H1 (cell line): Measurements from ENCODE around the gene TIMM10. TPM values are rescaled to one million over a fixed set of nuclear protein-coding genes. Genes with fewer than 3 reads are reported as not detected.
A peak's percentile ranks its signal among the peaks of the same experiment; 100 is the strongest.

Experiments used
- CTCF ChIA-PET: fragments of 300-600 bp; sonication (Branson Sonifier 250); formaldehyde crosslinking; loops from one replicate; lab custom pipeline; 2021; ENCODE audit not compliant: partially characterized antibody; lab: Charles Lee
- POLR2A ChIA-PET: fragments of 300-600 bp; sonication (Branson Sonifier 250); formaldehyde crosslinking; loops from one replicate; lab custom pipeline; 2021; ENCODE audit warnings: inconsistent platforms; ENCODE audit not compliant: partially characterized antibody; lab: Charles Lee
- DNase-seq, 2 experiments: peaks; one replicate each; pipeline versions ENCODE4 v3.0.0 to v3.0.0-alpha.2; 2010 to 2022; ENCODE audit warnings: low spot score in 2 of 2, low read depth in 1 of 2, mixed read lengths in 1 of 2
- FAIRE-seq: peaks from 2 replicates; lab custom pipeline; 2011; peaks lifted over from hg19 to GRCh38; lab: Jason Lieb, UNC
- H2AFZ ChIP-seq: 2 replicates; pipeline ENCODE4 v1.8.1; 2012; ENCODE audit warnings: low read length, inconsistent platforms
- H2AK5ac ChIP-seq: 2 replicates; pipeline ENCODE4 v1.6.1; 2013; ENCODE audit warnings: low read depth, low read length
- H2BK120ac ChIP-seq: replicated peaks from 2 replicates; pipeline ENCODE3; 2013; ENCODE audit warnings: low read depth, low read length, inconsistent platforms
- H2BK12ac ChIP-seq: 2 replicates; pipeline ENCODE4 v1.6.1; 2013; ENCODE audit warnings: low read depth, low read length
- H2BK15ac ChIP-seq: 2 replicates; pipeline ENCODE4 v1.6.1; 2013; ENCODE audit warnings: low read length
- H2BK20ac ChIP-seq: 2 replicates; pipeline ENCODE4 v1.6.1; 2013; ENCODE audit warnings: low read length
- H2BK5ac ChIP-seq: 2 replicates; pipeline ENCODE4 v1.6.1; 2013; ENCODE audit warnings: low read depth, low read length
- H3K14ac ChIP-seq: 2 replicates; pipeline ENCODE4 v1.6.1; 2013; ENCODE audit warnings: inconsistent platforms; ENCODE audit not compliant: insufficient read length
- H3K18ac ChIP-seq: 2 replicates; pipeline ENCODE4 v1.6.1; 2013; ENCODE audit warnings: low read length; ENCODE audit errors: extremely low read depth
- H3K23ac ChIP-seq: 2 replicates; pipeline ENCODE4 v1.6.1; 2013; ENCODE audit warnings: inconsistent platforms; ENCODE audit not compliant: insufficient read length
- H3K23me2 ChIP-seq: 2 replicates; pipeline ENCODE4 v1.6.1; 2013; ENCODE audit warnings: low read depth, low read length
- H3K27ac ChIP-seq: 2 replicates; pipeline ENCODE4 v1.6.1; 2011; ENCODE audit warnings: low read depth, low read length, inconsistent platforms
- H3K27me3 ChIP-seq, 4 experiments: replicated peaks in 1 of 4; 1 replicate in 1 of 4; 2 replicates in 3 of 4; pipeline versions ENCODE4 v1.6.1 to v1.8.1; 2011 to 2013; ENCODE audit warnings: low read length in 3 of 4, mild to moderate bottlenecking in 3 of 4, inconsistent platforms in 2 of 4, mixed read lengths in 2 of 4, moderate library complexity in 1 of 4; ENCODE audit not compliant: control insufficient read depth in 3 of 4, insufficient read depth in 3 of 4; ENCODE audit errors: extremely low read depth in 1 of 4
- H3K36me3 ChIP-seq, 4 experiments: 2 replicates each; pipeline versions ENCODE4 v1.6.1 to v1.8.1; 2011 to 2013; ENCODE audit warnings: mild to moderate bottlenecking in 4 of 4, low read length in 3 of 4, moderate library complexity in 2 of 4, control low read depth in 1 of 4, inconsistent platforms in 1 of 4; ENCODE audit not compliant: insufficient read depth in 4 of 4, control insufficient read depth in 2 of 4
- H3K4ac ChIP-seq: replicated peaks from 2 replicates; pipeline ENCODE3; 2013; ENCODE audit warnings: low read length, low read depth, mixed read lengths, inconsistent platforms; ENCODE audit not compliant: insufficient read length
- H3K4me1 ChIP-seq, 4 experiments: replicated peaks in 1 of 4; 1 replicate in 1 of 4; 2 replicates in 3 of 4; pipeline versions ENCODE4 v1.6.1 to v1.8.1; 2011 to 2013; ENCODE audit warnings: low read length in 3 of 4, inconsistent platforms in 2 of 4, mixed read lengths in 1 of 4; ENCODE audit not compliant: insufficient read depth in 4 of 4, control insufficient read depth in 3 of 4
- H3K4me2 ChIP-seq, 2 experiments: 2 replicates each; pipeline versions ENCODE4 v1.6.1 to v1.8.1; 2011 to 2013; ENCODE audit warnings: low read depth in 2 of 2, low read length in 2 of 2, control low read depth in 1 of 2, inconsistent platforms in 1 of 2, mild to moderate bottlenecking in 1 of 2; ENCODE audit not compliant: insufficient read depth in 1 of 2
- H3K4me3 ChIP-seq, 4 experiments: fragments of 200-600, 300-600 bp in 1 of 4; sonication (generic), shearing (Covaris generic), sonication (Bioruptor Twin) in 1 of 4; 2 replicates each; pipeline versions ENCODE4 v1.5.1 to v1.8.1; 2011 to 2016; ENCODE audit warnings: low read length in 4 of 4, low read depth in 3 of 4, control low read depth in 2 of 4, inconsistent platforms in 2 of 4, mild to moderate bottlenecking in 2 of 4, mixed read lengths in 1 of 4, moderate library complexity in 1 of 4; ENCODE audit not compliant: insufficient read depth in 2 of 4; ENCODE audit errors: extremely low read depth in 1 of 4
- H3K56ac ChIP-seq: replicated peaks from 2 replicates; pipeline ENCODE3; 2013; ENCODE audit warnings: low read depth, mild to moderate bottlenecking, mixed read lengths, low read length, inconsistent platforms; ENCODE audit not compliant: insufficient read length
- H3K79me1 ChIP-seq: 2 replicates; pipeline ENCODE4 v1.6.1; 2013; ENCODE audit warnings: low read depth, low read length, control low read depth
- H3K79me2 ChIP-seq, 2 experiments: 2 replicates each; pipeline versions ENCODE4 v1.6.1 to v1.8.1; 2012 to 2013; ENCODE audit warnings: low read length in 2 of 2, mild to moderate bottlenecking in 2 of 2, inconsistent platforms in 1 of 2; ENCODE audit not compliant: insufficient read depth in 2 of 2, control insufficient read depth in 1 of 2
- H3K9ac ChIP-seq, 4 experiments: replicated peaks in 1 of 4; 1 replicate in 1 of 4; 2 replicates in 3 of 4; pipeline versions ENCODE4 v1.6.1 to v1.8.1; 2011 to 2013; ENCODE audit warnings: low read depth in 3 of 4, low read length in 3 of 4, control low read depth in 2 of 4, mild to moderate bottlenecking in 2 of 4, moderate library complexity in 2 of 4, inconsistent platforms in 1 of 4; ENCODE audit errors: extremely low read depth in 1 of 4
- H3K9me3 ChIP-seq, 2 experiments: 2 replicates each; pipeline versions ENCODE4 v1.6.1 to v1.8.1; 2012 to 2013; ENCODE audit warnings: mild to moderate bottlenecking in 2 of 2, moderate library complexity in 2 of 2, control low read depth in 1 of 2, inconsistent platforms in 1 of 2, low read depth in 1 of 2, low read length in 1 of 2, mixed read lengths in 1 of 2; ENCODE audit not compliant: insufficient read depth in 2 of 2
- H4K20me1 ChIP-seq, 2 experiments: replicated peaks in 1 of 2; 2 replicates each; pipeline versions ENCODE3 to v1.8.1; 2011 to 2013; ENCODE audit warnings: inconsistent platforms in 2 of 2, low read length in 2 of 2, mild to moderate bottlenecking in 1 of 2; ENCODE audit not compliant: insufficient read depth in 2 of 2, control insufficient read depth in 1 of 2
- H4K5ac ChIP-seq: 2 replicates; pipeline ENCODE4 v1.6.1; 2013; ENCODE audit warnings: low read length, low read depth, mixed read lengths, inconsistent platforms; ENCODE audit not compliant: insufficient read length
- H4K8ac ChIP-seq: 2 replicates; pipeline ENCODE4 v1.8.0; 2013; ENCODE audit warnings: mild to moderate bottlenecking, moderate library complexity, low read length, inconsistent platforms; ENCODE audit not compliant: insufficient read depth; ENCODE audit errors: extremely low read depth
- H4K91ac ChIP-seq: replicated peaks from 2 replicates; pipeline ENCODE3; 2013; ENCODE audit warnings: low read length, mixed read lengths, inconsistent platforms; ENCODE audit not compliant: insufficient read length
- ASH2L ChIP-seq: fragments of 200-600, 300-600 bp; sonication (generic); IDR thresholded peaks from one replicate; pipeline ENCODE4 v1.7.1; 2017; ENCODE audit warnings: low read length
- BACH1 ChIP-seq: IDR thresholded peaks from 2 replicates; pipeline ENCODE4 v1.6.1; 2012; ENCODE audit warnings: low read length, improper control_type of control experiment
- BRCA1 ChIP-seq: IDR thresholded peaks from 2 replicates; pipeline ENCODE4 v1.6.1; 2012; ENCODE audit warnings: low read depth, low read length, improper control_type of control experiment
- KDM5A ChIP-seq: fragments of 200-600 bp; IDR thresholded peaks from 2 replicates; pipeline ENCODE4 v1.7.1; 2012; ENCODE audit warnings: mild to moderate bottlenecking, low read length, inconsistent platforms, mixed read lengths
- RNF2 ChIP-seq: fragments of 200-900, 300-1000 bp; sonication (generic); IDR thresholded peaks from 2 replicates; pipeline ENCODE4 v1.7.1; 2016; ENCODE audit warnings: borderline replicate concordance, low read depth, mild to moderate bottlenecking, antibody characterized with exemption, low read length; ENCODE audit not compliant: poor library complexity, severe bottlenecking; ENCODE audit errors: missing control alignments
- SUZ12 ChIP-seq: fragments of 200-600 bp; sonication (generic); IDR thresholded peaks from 2 replicates; pipeline ENCODE4 v1.6.1; 2012; ENCODE audit warnings: mild to moderate bottlenecking, inconsistent platforms, low read length, moderate library complexity, mixed read lengths
- YY1 ChIP-seq: IDR thresholded peaks from 2 replicates; pipeline ENCODE4 v1.6.1; 2011; ENCODE audit warnings: low read depth, mild to moderate bottlenecking, low read length
- ZNF274 ChIP-seq: IDR thresholded peaks from 2 replicates; pipeline ENCODE4 v1.7.0; 2012; ENCODE audit warnings: low read length, borderline replicate concordance; ENCODE audit errors: extremely low read depth
- WGBS, 2 experiments: shearing (Covaris generic) in 1 of 2; methylation state at CpG; one replicate each; pipeline versions ENCODE4 v1.1.6 to v1.1.7; 2013 to 2015; ENCODE audit warnings: low lambda C conversion rate in 2 of 2, mixed read lengths in 2 of 2, inconsistent platforms in 1 of 2, low coverage in 1 of 2, missing lambda C conversion rate in 1 of 2; ENCODE audit not compliant: insufficient replicate concordance in 2 of 2, insufficient coverage in 1 of 2, insufficient read length in 1 of 2; ENCODE audit errors: extremely low coverage in 1 of 2, missing lambda C conversion rate in 1 of 2; 5-methylcytosine and 5-hydroxymethylcytosine counted together
- polyA plus RNA-seq, 7 experiments: library from polyadenylated mRNA; depleted of rRNA in 3 of 7; stranded (reverse) in 5 of 7; unstranded in 2 of 7; fragments of >200 nt in 5 of 7; fragments of 200-250 nt in 2 of 7; gene quantifications; 1 replicate in 5 of 7; 2 replicates in 1 of 7; 4 replicates in 1 of 7; pipeline versions ENCODE4 v1.2.1 to v1.2.3, GENCODE V29; 2011 to 2013; ENCODE audit warnings: missing spikeins in 2 of 7, mixed read lengths in 2 of 7
- total RNA-seq: library from RNA; stranded (reverse); fragmentation: NEBNext Ultra II Directional; extraction: Animal tissue kit (Norgen Biotek cat#: 25700); gene quantifications from 2 replicates; pipeline ENCODE4 v1.2.1, GENCODE V29; 2021

The TIMM10 gene
- total and polyA plus RNA-seq, 2 of the 8 experiments (the other 6 are each of a cell fraction or from before 2014, with no cell fraction given): 117 to 227 TPM

DNA sequence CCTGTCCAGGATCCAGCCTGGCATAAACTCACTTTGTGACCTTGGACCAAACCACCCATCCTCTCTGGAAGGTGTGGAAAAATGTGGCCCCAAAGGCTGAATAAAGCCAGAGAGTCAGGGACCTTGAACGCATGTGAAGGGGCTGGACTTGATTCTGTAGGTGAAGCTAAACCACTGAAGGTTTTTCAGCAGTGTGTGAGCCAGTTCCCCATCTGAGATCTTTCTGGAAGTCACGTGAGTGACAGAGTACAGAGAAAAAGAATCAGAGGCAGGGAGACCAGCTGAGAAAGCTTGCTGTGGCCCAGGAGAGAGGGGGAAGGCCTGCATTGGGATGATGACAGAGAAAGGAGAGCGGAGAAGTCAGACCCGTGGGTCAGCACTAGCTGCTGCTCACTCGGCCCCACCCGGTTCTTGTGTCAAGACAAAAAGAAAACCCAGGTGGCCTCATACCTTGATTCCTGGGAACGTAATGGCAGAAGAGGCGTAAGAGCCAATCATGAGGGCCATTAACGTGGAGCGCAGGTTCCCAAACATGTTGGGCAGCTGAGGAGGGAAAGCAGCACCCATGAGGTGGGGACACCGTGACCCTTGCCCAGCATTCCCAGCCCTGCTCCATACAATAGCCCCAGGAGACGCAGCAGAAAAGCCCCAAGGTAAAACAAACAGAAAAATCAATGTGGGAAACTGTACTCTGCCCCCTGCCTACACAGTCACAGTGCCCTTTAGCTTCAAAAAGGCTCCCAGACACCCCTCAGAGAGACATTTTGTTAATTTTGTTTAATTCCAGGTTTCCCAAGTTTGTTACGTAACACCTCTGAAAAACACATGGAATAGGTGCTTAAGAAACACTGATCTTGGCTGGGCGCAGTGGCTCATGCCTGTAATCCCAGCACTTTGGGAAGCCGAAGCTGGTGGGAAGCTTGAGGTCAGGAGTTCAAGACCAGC, 33.0 kb downstream of the TIMM10 start:
- Histone ChIP-seq H3K18ac (no peak overlapping the region), H2BK5ac (0 out of 2 replicates have a peak overlapping the region, but pooled peaks have one; percentile 38), H3K9ac (no peak overlapping the region), H3K23ac (no peak overlapping the region), H3K23me2 (peaks cover 2% of the 10 kb centered on the region; the same call in 1 of the 2 replicates), H2AFZ (no peak overlapping the region), H3K4me1 (peaks cover 7 to 22% (median 18%) of the 10 kb centered on the region in 4 experiments), H3K4ac (no peak overlapping the region), H4K91ac (no peak overlapping the region), H3K14ac (no peak overlapping the region), H3K79me1 (peaks cover 2% of the 10 kb centered on the region; the same call in 1 of the 2 replicates), H2BK12ac (no peak overlapping the region), H3K79me2 (no peaks in the 10 kb centered on the region), H2BK120ac (no peak overlapping the region), H3K27ac (no peak overlapping the region), H2BK20ac (no peak overlapping the region), H3K56ac (no peak overlapping the region), H4K8ac (no peak overlapping the region), H4K20me1 (peaks cover 0 to 2% of the 10 kb centered on the region in 2 experiments), H3K27me3 (no peaks in the 10 kb centered on the region), H3K9me3 (no peaks in the 10 kb centered on the region), H3K4me3 (no peak overlapping the region), H3K36me3 (peaks cover 0 to 5% (median 0%) of the 10 kb centered on the region in 4 experiments; a peak in 2 of 8 replicates), H2BK15ac (0 out of 2 replicates have a peak overlapping the region, but pooled peaks have one; percentile 5), H4K5ac (no peak overlapping the region), H2AK5ac (no peak overlapping the region), H3K4me2 (no peak overlapping the region)
- no peak for TF ChIP-seq KDM5A
- TF ChIP-seq ZNF274: no peak
- no peak for TF ChIP-seq ASH2L
- no peak for TF ChIP-seq BACH1
- TF ChIP-seq RNF2: no peak
- no peak for TF ChIP-seq BRCA1
- TF ChIP-seq YY1: no peak
- no peak for TF ChIP-seq SUZ12
- POLR2A ChIA-PET: interaction anchor here (0.8 to 9.7 kb wide), 12 partner anchors 8 to 151 kb away, joined by 3 to 90 read pairs (median 5); partner anchors contain the start of gene SLC43A1
- CTCF ChIA-PET: interaction anchor here (0.7 to 33.7 kb wide), 11 partner anchors 9 to 239 kb away, joined by 3 to 1146 read pairs (median 4); partner anchors contain the start of genes SLC43A1, SMTNL1, TIMM10 and UBE2L6
- FAIRE-seq: no peak
- WGBS, 2 experiments: 90% methylated on average over 15 of the region's 15 CpGs; no CpG with 5 or more reads in 1 of the 2 experiments
- no peak for DNase-seq
